Motor neuron (in vitro differentiated cells): ENCODE measurements around the gene MYL2. TPM values are rescaled to one million over a fixed set of nuclear protein-coding genes. Genes with fewer than 3 reads are reported as not detected.

ENCODE experiments used
- ATAC-seq, 8 experiments: fragments of 200-7000 bp; cut with Tn5 transposase; replicated peaks in 6 of 8; 2 replicates each; pipeline ENCODE4 v1.8.0; 2021; ENCODE audit warnings: mild to moderate bottlenecking in 8 of 8, moderate library complexity in 8 of 8
- H3K27ac ChIP-seq, 2 donors: fragments of 250-450 bp; sonication (Bioruptor Pico); 2 replicates each; pipeline ENCODE4 v1.9.0; 2021; ENCODE audit warnings: antibody characterized with exemption in 2 of 2, mild to moderate bottlenecking in 2 of 2, moderate library complexity in 1 of 2
- H3K4me1 ChIP-seq, 2 donors: fragments of 250-450 bp; sonication (Bioruptor Pico); replicated peaks in 1 of 2; 2 replicates each; pipeline ENCODE4 v1.6.1; 2021; ENCODE audit warnings: antibody characterized with exemption in 2 of 2, mild to moderate bottlenecking in 2 of 2, moderate library complexity in 1 of 2
- H3K4me3 ChIP-seq, 5 donors: fragments of 250-450 bp; sonication (Bioruptor Pico); 2 replicates each; pipeline ENCODE4 v1.9.0; 2021; ENCODE audit warnings: antibody characterized with exemption in 5 of 5, mild to moderate bottlenecking in 5 of 5, moderate library complexity in 4 of 5
- whole genome bisulfite sequencing, 10 experiments: fragments of 450-650 bp; shearing (Covaris generic); methylation state at CpG; one replicate each; pipeline ENCODE4 v1.0.0; 2022; 5-methylcytosine and 5-hydroxymethylcytosine counted together
- in situ Hi-C, 9 experiments: fragments of 400-800 bp; cut with MboI; loops; one replicate each; pipeline ENCODE4 v1.15.0; 2021; ENCODE audit warnings: low sequenced_read_pairs in 9 of 9, low pct_unique_long_range_greater_than_20kb in 2 of 9; ENCODE audit not compliant: unreplicated experiment in 9 of 9
- total RNA-seq, 8 experiments: library from RNA; unstranded; fragments of 300-600 nt; gene quantifications; 2 replicates each; pipeline versions ENCODE4 v1.2.3 to v1.2.4, GENCODE V29; 2022

The MYL2 gene
- total RNA-seq, 8 experiments from 2014 or later: 0.62 TPM; not detected in 7

GRCh38 chr12:110923692-110924334 is 3.4 kb upstream of the MYL2 start:
- Histone ChIP-seq H3K4me1 (no peaks in the 10 kb centered on the region), H3K27ac (no peak overlapping the region), H3K4me3 (no peak overlapping the region)
- no peak for ATAC-seq
- 100% methylated on average over 1 of the region's 9 CpGs; no CpG with 5 or more reads in 9 of the 10 experiments for WGBS, 10 experiments
- in situ Hi-C loops: no loop called here

GRCh38 chr12:110923192-110923591 is 2.8 kb upstream of the MYL2 start:
- in situ Hi-C loops: no loop called here
- H3K4me1 ChIP-seq: no peaks in the 10 kb centered on the region
- 20 to 93% (median 35%) methylated on average over 1 to 4 of the region's 4 CpGs; no CpG with 5 or more reads in 5 of the 10 experiments for WGBS, 10 experiments
- H3K4me3 ChIP-seq: no peak overlapping the region
- ATAC-seq: no peak
- no peak overlapping the region for H3K27ac ChIP-seq

- in situ Hi-C loops: no loop called here
- no peak for ATAC-seq
- no peaks in the 10 kb centered on the region for H3K4me1 ChIP-seq
- H3K4me3 ChIP-seq: no peak overlapping the region
- H3K27ac ChIP-seq: no peak overlapping the region
- 28 to 81% (median 71%) methylated on average over 3 to 5 of the region's 7 CpGs; no CpG with 5 or more reads in 6 of the 10 experiments for WGBS, 10 experiments
These were observed 2.3 kb upstream of the MYL2 start for GRCh38 chr12:110922652-110923051.

GRCh38 chr12:110921262-110921661 is 883 bp upstream of the MYL2 start:
- Histone ChIP-seq H3K4me1 (no peaks in the 10 kb centered on the region), H3K27ac (no peak overlapping the region), H3K4me3 (no peak overlapping the region)
- 10 to 100% (median 58%) methylated on average over 2 to 9 of the region's 10 CpGs; no CpG with 5 or more reads in 2 of the 10 experiments for WGBS, 10 experiments
- ATAC-seq: peak in 1 of 8 experiments; percentile 55
- in situ Hi-C loops: no loop called here

GRCh38 chr12:110919720-110920119 is 659 bp downstream of the MYL2 start:
- H3K27ac ChIP-seq: no peak overlapping the region
- 58 to 100% (median 82%) methylated on average over 1 to 5 of the region's 5 CpGs; no CpG with 5 or more reads in 3 of the 10 experiments for WGBS, 10 experiments
- in situ Hi-C loops: no loop called here
- H3K4me3 ChIP-seq: no peak overlapping the region
- no peaks in the 10 kb centered on the region for H3K4me1 ChIP-seq
- ATAC-seq: no peak

- in situ Hi-C loops: no loop called here
- ATAC-seq: peak in 1 of 8 experiments; percentile 38
- Histone ChIP-seq H3K27ac (no peak overlapping the region), H3K4me1 (no peaks in the 10 kb centered on the region), H3K4me3 (no peak overlapping the region)
- 60 to 100% (median 74%) methylated on average over 1 to 5 of the region's 7 CpGs; no CpG with 5 or more reads in 2 of the 10 experiments for WGBS, 10 experiments
These were observed 2.4 kb downstream of the MYL2 start for GRCh38 chr12:110917961-110918360.

GRCh38 chr12:110917467-110917866 is 2.9 kb downstream of the MYL2 start:
- ATAC-seq: no peak
- Histone ChIP-seq H3K4me3 (no peak overlapping the region), H3K4me1 (no peaks in the 10 kb centered on the region), H3K27ac (no peak overlapping the region)
- in situ Hi-C loops: no loop called here
- WGBS, 10 experiments: 6 to 100% (median 100%) methylated on average over 1 to 4 of the region's 5 CpGs; no CpG with 5 or more reads in 5 of the 10 experiments

- in situ Hi-C loops: no loop called here
- Histone ChIP-seq H3K4me1 (no peaks in the 10 kb centered on the region), H3K27ac (no peak overlapping the region), H3K4me3 (no peak overlapping the region)
- WGBS, 10 experiments: 42 to 100% (median 83%) methylated on average over 1 to 2 of the region's 3 CpGs; no CpG with 5 or more reads in 2 of the 10 experiments
- no peak for ATAC-seq
These were observed 4.0 kb downstream of the MYL2 start for GRCh38 chr12:110916295-110916875.

- 43 to 100% (median 80%) methylated on average over 1 to 9 of the region's 14 CpGs; no CpG with 5 or more reads in 1 of the 10 experiments for WGBS, 10 experiments
- H3K4me1 ChIP-seq: peaks cover 0 to 7% of the 10 kb centered on the region in 2 donors
- in situ Hi-C loops: no loop called here
- ATAC-seq: no peak
- no peak overlapping the region for H3K27ac ChIP-seq
- no peak overlapping the region for H3K4me3 ChIP-seq
These were observed 7.0 kb downstream of the MYL2 start for GRCh38 chr12:110913119-110914056.

GRCh38 chr12:110912263-110912662 is 8.1 kb downstream of the MYL2 start:
- ATAC-seq: no peak
- WGBS, 10 experiments: 33 to 100% (median 85%) methylated on average over 1 to 6 of the region's 6 CpGs
- H3K4me3 ChIP-seq: no peak overlapping the region
- peaks cover 0 to 7% of the 10 kb centered on the region in 2 donors for H3K4me1 ChIP-seq
- H3K27ac ChIP-seq: no peak overlapping the region
- in situ Hi-C loops: no loop called here

GRCh38 chr12:110908377-110909152 is 11.8 kb downstream of the MYL2 start:
- 14 to 100% (median 87%) methylated on average over 1 to 5 of the region's 14 CpGs; no CpG with 5 or more reads in 3 of the 10 experiments for WGBS, 10 experiments
- peaks cover 0 to 7% of the 10 kb centered on the region in 2 donors for H3K4me1 ChIP-seq
- no peak overlapping the region for H3K4me3 ChIP-seq
- peak in 5 of 8 experiments; percentile 25 to 62 (median 53) for ATAC-seq
- no peak overlapping the region for H3K27ac ChIP-seq
- in situ Hi-C loops: loop anchor here in 1 of 9 experiments (10.0 kb wide), 1 partner anchor 406 kb away; no protein-coding TSS in a partner anchor

GRCh38 chr12:110907583-110907982 is 12.8 kb downstream of the MYL2 start:
- in situ Hi-C loops: loop anchor here in 1 of 9 experiments (10.0 kb wide), 1 partner anchor 407 kb away; no protein-coding TSS in a partner anchor
- ATAC-seq: peak in 2 of 8 experiments; percentile 31 to 75
- WGBS, 10 experiments: 29 to 90% methylated on average over 2 to 7 of the region's 8 CpGs; no CpG with 5 or more reads in 8 of the 10 experiments

More at GRCh38 chr12:110907583-110907982, 12.8 kb downstream of the MYL2 start:
- Histone ChIP-seq H3K4me1 (peaks cover 0 to 7% of the 10 kb centered on the region in 2 donors), H3K27ac (no peak overlapping the region), H3K4me3 (no peak overlapping the region)
